Endothelial cell (in vitro differentiated cells): ENCODE data around the gene PHPT1. TPM values are rescaled to one million over a fixed set of nuclear protein-coding genes. Genes with fewer than 3 reads are reported as not detected.
A peak's percentile ranks its signal among the peaks of the same experiment; 100 is the strongest.

ENCODE experiments used
- DNase-seq: peaks from one replicate; pipeline ENCODE4 v3.0.0; 2021; ENCODE audit warnings: low spot score
- H3K27ac Mint-ChIP-seq: one replicate; pipeline ENCODE4 v1.8.0; 2021; ENCODE audit warnings: mixed read lengths, inconsistent platforms; ENCODE audit not compliant: unreplicated experiment
- H3K27me3 Mint-ChIP-seq: one replicate; pipeline ENCODE4 v1.8.0; 2021; ENCODE audit warnings: mild to moderate bottlenecking, moderate library complexity, mixed read lengths, inconsistent platforms; ENCODE audit not compliant: unreplicated experiment
- H3K36me3 Mint-ChIP-seq: one replicate; pipeline ENCODE4 v1.8.0; 2021; ENCODE audit warnings: mild to moderate bottlenecking, low read depth, mixed read lengths, inconsistent platforms; ENCODE audit not compliant: unreplicated experiment
- H3K4me1 Mint-ChIP-seq: one replicate; pipeline ENCODE4 v1.8.0; 2021; ENCODE audit warnings: mild to moderate bottlenecking, mixed read lengths, inconsistent platforms; ENCODE audit not compliant: unreplicated experiment
- H3K4me3 Mint-ChIP-seq: one replicate; pipeline ENCODE4 v1.8.0; 2021; ENCODE audit warnings: mild to moderate bottlenecking, mixed read lengths, inconsistent platforms; ENCODE audit not compliant: unreplicated experiment
- H3K9me3 Mint-ChIP-seq: one replicate; pipeline ENCODE4 v1.8.0; 2021; ENCODE audit warnings: mixed read lengths, inconsistent platforms; ENCODE audit not compliant: unreplicated experiment
- total RNA-seq: library from RNA; stranded (reverse); fragmentation: NEBNext Ultra II Directional; extraction: Animal tissue kit (Norgen Biotek cat#: 25700); gene quantifications from one replicate; pipeline ENCODE4 v1.2.1, GENCODE V29; 2021; ENCODE audit not compliant: unreplicated experiment
- TF ChIP-seq, protein P1 (sequence below): fragments of 200-600 bp; sonication (generic); IDR thresholded peaks from one replicate; pipeline ENCODE4 v1.5.0; 2021; ENCODE audit warnings: antibody characterized with exemption; ENCODE audit not compliant: unreplicated experiment

The PHPT1 gene
- total RNA-seq, 1 donor from 2014 or later = 134 TPM

DNA sequence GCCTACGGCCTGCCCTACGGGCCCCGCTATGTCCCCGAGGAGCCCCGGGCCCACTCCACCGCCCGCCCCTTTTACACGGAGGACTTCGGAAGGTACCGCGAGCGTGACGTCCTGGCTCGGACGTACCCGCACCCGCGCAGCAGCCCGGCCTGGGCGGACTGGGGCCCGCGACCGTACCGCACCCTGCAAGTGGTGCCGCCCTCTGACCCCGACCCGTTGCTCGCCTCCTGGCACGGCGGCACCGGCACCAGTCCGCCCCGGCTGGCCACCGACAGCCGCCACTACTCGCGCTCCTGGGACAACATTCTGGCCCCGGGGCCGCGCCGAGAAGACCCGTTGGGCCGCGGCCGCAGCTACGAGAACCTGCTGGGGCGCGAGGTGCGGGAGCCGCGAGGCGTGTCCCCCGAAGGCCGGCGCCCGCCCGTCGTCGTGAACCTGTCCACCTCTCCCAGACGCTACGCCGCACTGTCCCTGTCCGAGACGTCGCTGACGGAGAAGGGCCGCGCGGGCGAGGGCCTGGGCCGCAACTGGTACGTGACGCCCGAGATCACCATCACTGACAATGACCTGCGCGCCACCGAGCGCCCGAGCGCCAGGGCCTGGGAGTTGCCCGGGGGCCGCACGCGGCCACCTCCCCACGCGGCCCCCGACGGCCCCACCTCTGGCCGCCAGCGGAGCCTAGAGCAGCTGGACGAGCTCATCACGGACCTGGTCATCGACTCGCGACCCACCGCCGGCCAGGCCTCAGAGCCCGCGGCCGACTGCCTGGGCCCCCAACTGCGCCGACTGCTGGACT is 3.5 kb upstream of the PHPT1 start:
- Mint-ChIP-seq H3K27me3 (peaks cover 6% of the 10 kb centered on the region), H3K36me3 (no peaks in the 10 kb centered on the region), H3K9me3 (no peaks in the 10 kb centered on the region), H3K4me1 (no peaks in the 10 kb centered on the region), H3K27ac (no peak overlapping the region), H3K4me3 (no peak overlapping the region)
- DNase-seq = no peak
- TF ChIP-seq, protein P1, sequence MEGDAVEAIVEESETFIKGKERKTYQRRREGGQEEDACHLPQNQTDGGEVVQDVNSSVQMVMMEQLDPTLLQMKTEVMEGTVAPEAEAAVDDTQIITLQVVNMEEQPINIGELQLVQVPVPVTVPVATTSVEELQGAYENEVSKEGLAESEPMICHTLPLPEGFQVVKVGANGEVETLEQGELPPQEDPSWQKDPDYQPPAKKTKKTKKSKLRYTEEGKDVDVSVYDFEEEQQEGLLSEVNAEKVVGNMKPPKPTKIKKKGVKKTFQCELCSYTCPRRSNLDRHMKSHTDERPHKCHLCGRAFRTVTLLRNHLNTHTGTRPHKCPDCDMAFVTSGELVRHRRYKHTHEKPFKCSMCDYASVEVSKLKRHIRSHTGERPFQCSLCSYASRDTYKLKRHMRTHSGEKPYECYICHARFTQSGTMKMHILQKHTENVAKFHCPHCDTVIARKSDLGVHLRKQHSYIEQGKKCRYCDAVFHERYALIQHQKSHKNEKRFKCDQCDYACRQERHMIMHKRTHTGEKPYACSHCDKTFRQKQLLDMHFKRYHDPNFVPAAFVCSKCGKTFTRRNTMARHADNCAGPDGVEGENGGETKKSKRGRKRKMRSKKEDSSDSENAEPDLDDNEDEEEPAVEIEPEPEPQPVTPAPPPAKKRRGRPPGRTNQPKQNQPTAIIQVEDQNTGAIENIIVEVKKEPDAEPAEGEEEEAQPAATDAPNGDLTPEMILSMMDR = no peak

DNA sequence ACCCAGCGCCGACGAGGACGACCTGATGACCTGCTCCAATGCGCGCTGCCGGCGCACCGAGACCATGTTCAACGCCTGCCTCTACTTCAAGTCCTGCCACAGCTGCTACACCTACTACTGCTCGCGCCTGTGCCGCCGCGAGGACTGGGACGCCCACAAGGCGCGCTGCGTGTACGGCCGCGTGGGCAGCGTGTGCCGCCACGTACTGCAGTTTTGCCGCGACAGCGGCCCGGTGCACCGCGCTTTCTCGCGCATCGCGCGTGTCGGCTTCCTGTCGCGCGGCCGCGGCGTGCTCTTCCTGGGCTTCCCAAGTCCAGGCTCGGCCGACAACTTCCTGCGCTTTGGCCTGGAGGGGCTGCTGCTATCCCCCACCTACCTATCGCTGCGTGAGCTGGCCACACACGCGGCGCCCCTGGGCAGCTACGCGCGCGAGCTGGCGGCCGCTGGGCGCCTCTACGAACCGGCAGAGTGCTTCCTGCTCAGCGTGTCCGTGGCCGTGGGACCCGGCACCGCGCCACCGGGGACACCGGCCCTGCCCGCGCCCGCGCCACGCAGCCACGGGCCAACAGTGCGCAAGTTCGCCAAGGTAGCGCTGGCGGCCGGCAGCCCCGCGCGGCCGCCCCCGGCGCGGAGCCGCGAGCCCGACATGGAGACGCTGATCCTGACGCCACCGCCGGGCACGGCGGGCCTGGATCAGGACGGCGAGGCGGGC is 2.7 kb upstream of the PHPT1 start:
- Mint-ChIP-seq H3K36me3 (no peaks in the 10 kb centered on the region), H3K4me1 (no peaks in the 10 kb centered on the region), H3K9me3 (no peaks in the 10 kb centered on the region), H3K27me3 (peaks cover 6% of the 10 kb centered on the region), H3K4me3 (no peak overlapping the region), H3K27ac (no peak overlapping the region)
- DNase-seq = no peak
- TF ChIP-seq, protein P1 = no peak

DNA sequence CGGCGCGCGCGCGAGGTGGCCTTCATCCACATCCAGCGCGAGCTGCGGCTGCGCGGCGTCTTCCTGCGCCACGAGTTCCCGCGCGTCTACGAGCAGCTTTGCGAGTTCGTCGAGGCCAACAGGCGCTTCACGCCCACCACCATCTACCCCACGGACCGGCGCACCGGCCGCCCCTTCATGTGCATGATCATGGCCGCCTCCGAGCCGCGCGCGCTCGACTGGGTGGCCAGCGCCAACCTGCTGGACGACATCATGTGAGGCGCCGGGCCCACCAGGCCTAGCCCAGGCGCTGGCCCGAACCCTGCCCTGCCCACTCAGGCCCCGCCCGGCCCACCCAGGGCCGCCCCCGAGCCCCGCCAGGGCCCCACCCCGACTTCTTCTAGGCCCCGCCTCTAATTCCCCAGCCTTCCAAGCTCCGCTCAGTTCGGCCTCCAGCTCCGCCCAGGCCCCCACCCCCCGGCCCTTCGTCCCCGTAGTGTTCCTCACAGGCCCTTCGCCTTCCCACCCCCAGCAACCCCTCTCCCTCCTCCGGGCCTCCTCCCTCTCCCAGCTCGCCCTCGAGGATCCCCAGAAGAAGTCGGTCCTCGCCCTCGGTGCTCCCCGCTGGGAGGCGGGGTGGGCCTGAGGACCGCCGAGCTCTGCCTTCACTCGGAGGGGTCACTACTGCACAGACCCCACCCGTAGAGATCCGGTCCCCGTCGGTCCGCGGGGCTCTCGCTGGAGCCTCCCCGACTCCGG is 2.0 kb upstream of the PHPT1 start:
- H3K4me3 Mint-ChIP-seq = peak overlapping the region; percentile 92
- H3K27ac Mint-ChIP-seq = peak overlapping the region; percentile 42
- H3K27me3 Mint-ChIP-seq = peaks cover 8% of the 10 kb centered on the region
- TF ChIP-seq, protein P1 = no peak
- peak; percentile 59 for DNase-seq
- H3K9me3 Mint-ChIP-seq = no peaks in the 10 kb centered on the region
- H3K36me3 Mint-ChIP-seq = no peaks in the 10 kb centered on the region
- no peaks in the 10 kb centered on the region for H3K4me1 Mint-ChIP-seq

DNA sequence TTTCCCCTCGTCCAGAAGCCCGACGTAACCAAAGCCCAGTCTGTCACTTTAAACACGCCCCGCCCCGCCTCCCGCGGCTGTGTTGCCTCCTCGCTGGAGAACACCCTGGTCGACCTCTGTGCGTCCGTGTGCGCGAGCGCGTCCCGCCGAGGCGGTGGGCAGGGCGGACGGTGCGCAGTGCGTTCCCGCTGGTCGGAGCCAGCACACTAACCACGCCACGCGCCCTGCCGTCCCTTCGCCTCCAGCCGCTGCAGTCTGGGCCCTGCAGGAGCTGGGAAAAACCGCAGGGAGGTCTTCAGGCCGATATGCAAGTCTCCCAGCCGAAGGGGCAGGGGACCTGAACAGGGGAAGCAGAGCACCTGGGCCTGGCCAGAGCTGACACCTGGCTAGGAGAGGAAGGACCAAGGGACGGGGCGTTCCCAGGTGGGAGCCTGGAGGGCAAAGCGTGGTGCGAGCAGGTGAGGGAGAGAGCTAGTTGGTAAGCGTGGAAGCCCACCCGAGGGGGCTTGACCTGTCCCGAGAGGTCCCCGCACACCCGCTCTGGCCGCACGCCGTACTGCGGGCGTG is 1.3 kb upstream of the PHPT1 start:
- Mint-ChIP-seq H3K4me3 (peak overlapping the region; percentile 92), H3K9me3 (no peaks in the 10 kb centered on the region), H3K27me3 (peaks cover 8% of the 10 kb centered on the region), H3K36me3 (no peaks in the 10 kb centered on the region), H3K27ac (peak overlapping the region; percentile 42), H3K4me1 (no peaks in the 10 kb centered on the region)
- TF ChIP-seq, protein P1 = no peak
- DNase-seq = peak; percentile 72
